SK-N-MC (cell line): ENCODE results near the gene GRIK2.

Experiments
- FOXP2 ChIP-seq: optimal IDR thresholded peaks from 2 replicates; pipeline ENCODE3; 2011; ENCODE audit warnings: mild to moderate bottlenecking, moderate library complexity; ENCODE audit not compliant: insufficient read depth; ENCODE audit errors: extremely low read length, control extremely low read depth
- POLR2AphosphoS5 ChIP-seq: IDR thresholded peaks from 2 replicates; pipeline ENCODE4 v1.6.1; 2012; ENCODE audit warnings: mild to moderate bottlenecking, low read depth, low read length, borderline replicate concordance

- TF ChIP-seq POLR2AphosphoS5 (no peak), FOXP2 (no peak)
These were observed 11.3 kb downstream of the GRIK2 start for GRCh38 chr6:101404775-101405174.
